ENCODE results near the gene ARID5B.

ARID5B gene

DNA sequence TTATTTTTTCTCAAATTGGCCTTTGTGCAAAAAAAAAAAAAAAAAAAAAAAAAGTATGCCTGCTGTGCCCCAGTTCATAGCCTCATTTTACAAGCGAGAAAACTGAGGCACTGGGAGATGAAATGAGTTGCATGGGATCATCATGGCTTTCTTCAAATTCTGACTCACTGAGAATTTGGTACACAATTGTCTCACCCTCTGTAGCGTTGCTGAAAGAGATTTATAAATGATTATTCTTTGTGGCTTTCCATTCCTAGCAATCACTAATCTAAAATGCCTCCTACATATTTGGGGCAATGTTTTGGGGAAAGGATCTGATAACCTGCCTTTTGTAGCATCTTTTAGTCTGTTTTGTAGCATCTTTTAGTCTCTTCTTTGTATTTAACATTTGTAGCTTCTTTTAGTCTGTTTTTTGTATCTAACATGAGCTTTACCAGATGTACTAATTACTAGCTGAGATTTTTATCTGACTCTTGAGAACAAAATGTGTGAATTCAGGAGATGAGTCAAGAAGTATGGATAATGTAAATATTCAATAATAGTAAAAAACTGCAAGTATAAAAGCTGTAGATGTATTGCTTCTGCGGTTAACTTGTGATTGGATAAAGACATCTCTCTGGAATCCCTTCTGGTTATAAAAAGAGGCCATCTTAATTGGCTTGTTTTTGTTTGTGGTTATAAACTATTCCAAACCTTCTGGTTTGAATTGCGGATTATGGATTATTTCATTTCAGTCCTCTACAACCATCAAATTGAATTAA, 161.4 kb downstream of the ARID5B start:
- peak; percentile 85 for DNase-seq (ENCODE audit: low read depth)
- H3K4me3 ChIP-seq (ENCODE audit: low read length): no peak overlapping the region
- TF ChIP-seq, protein P1, sequence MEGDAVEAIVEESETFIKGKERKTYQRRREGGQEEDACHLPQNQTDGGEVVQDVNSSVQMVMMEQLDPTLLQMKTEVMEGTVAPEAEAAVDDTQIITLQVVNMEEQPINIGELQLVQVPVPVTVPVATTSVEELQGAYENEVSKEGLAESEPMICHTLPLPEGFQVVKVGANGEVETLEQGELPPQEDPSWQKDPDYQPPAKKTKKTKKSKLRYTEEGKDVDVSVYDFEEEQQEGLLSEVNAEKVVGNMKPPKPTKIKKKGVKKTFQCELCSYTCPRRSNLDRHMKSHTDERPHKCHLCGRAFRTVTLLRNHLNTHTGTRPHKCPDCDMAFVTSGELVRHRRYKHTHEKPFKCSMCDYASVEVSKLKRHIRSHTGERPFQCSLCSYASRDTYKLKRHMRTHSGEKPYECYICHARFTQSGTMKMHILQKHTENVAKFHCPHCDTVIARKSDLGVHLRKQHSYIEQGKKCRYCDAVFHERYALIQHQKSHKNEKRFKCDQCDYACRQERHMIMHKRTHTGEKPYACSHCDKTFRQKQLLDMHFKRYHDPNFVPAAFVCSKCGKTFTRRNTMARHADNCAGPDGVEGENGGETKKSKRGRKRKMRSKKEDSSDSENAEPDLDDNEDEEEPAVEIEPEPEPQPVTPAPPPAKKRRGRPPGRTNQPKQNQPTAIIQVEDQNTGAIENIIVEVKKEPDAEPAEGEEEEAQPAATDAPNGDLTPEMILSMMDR (conservative IDR thresholded peaks at IDR 0.05; ENCODE audit: low read length): no peak

DNA sequence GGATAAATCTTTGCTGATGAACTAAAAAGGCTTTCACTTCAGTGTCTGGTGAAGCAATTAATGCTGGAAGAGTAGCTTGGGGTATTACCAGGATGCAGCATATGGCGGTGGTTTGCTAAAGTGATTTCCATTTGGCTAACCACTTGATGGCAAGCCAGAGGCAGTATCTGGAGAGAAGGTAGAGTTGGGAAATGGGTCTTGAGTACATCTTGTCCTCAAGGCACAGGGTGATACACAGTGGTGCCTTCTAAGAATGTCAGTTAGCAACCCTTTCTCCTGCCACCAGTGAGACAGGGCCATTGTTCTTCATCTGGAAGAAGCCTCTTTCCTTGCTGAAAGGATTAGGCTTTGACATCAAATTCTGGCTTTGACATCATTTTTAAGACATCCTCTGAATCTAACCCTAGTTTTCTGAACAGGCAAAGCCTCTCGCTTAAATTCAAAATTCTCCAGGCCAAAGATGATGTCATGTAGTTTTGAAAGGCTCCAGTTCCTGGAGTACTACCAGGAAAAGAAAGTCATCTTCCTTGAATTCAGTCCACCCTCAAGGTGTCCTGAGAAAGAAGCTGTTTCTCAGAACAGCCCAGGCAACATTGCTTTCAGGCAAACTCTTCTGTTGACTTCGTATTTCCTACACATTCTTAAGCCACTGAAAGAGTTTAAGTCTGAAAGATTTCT, 162.4 kb downstream of the ARID5B start:
- TF ChIP-seq, protein P1 (conservative IDR thresholded peaks at IDR 0.05; ENCODE audit: low read length): no peak
- DNase-seq (ENCODE audit: low read depth): peak; percentile 68
- no peak overlapping the region for H3K4me3 ChIP-seq (ENCODE audit: low read length)

DNA sequence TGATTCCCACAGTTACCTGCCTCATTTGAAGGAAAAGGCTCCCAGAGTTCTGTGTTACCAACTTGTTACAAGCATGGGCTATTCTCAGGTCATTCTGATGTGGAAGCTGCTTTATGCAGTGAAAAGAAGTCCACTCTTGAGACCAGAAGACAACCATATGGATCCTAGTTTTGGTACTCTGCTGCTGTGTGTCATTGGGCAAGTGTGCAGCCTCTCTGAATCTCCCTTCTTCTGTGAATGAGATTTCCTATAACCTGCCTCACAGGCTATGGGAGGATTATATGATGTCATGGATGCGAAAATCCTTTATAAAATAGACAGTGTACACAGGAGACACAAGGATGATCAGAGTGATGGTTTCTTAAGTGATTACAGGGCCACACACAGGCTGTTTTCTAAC, 166.1 kb downstream of the ARID5B start:
- TF ChIP-seq, protein P1 (conservative IDR thresholded peaks at IDR 0.05; ENCODE audit: low read length): no peak
- no peak for DNase-seq (ENCODE audit: low read depth)
- no peak overlapping the region for H3K4me3 ChIP-seq (ENCODE audit: low read length)

DNA sequence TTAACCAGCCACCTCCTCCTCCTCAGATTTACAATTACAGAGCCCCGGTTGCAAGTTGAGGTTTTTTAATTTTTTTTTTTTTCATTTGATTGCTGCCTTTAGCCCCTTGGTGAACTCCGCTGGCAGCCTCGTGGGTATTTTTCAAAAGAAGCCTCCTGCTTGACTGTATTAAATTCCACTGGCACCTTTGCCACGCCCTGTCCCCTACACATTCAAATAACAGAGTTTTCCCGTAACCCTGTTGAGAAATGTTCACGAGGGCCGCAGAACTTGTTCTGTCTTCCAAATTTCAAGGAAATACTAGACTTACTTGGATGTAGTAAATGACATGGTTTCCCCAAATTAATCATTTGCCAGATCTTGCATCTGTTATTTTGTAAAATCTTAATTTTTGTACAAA, 167.0 kb downstream of the ARID5B start:
- no peak for DNase-seq (ENCODE audit: low read depth)
- no peak overlapping the region for H3K4me3 ChIP-seq (ENCODE audit: low read length)
- TF ChIP-seq, protein P1 (conservative IDR thresholded peaks at IDR 0.05; ENCODE audit: low read length): no peak

DNA sequence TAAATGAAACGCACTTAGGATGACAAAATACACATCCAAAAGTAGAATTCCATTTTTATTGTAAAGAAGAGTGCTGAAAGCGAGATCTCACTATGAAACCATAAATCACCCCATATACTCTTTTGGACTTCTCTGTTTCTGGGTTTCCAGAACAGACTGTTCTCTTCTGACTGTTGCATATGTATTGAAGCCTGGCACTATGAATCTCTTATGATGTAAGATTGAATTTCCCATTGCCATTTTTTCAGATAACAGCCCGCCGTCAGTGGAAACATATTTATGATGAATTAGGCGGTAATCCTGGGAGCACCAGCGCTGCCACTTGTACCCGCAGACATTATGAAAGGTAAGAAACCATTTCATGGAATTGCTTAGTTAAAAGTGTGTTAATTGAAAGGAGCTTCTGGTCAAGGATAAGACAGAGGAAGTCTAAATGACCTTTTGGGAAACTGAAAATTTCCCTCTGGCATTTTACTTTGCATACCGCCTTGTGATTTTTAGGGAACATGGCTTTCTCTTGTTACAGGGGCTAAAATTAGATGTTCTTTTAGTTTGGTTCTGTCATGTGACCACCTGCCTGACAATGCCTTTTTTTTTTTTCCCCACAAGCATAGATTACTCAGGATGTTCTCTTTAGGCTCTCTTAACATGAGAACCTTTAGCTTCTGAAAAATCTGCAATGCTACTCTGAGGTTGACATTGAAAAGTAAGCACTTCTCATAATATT, 168.1 kb downstream of the ARID5B start:
- no peak for DNase-seq (ENCODE audit: low read depth)
- TF ChIP-seq, protein P1 (conservative IDR thresholded peaks at IDR 0.05; ENCODE audit: low read length): no peak
- H3K4me3 ChIP-seq (ENCODE audit: low read length): no peak overlapping the region

DNA sequence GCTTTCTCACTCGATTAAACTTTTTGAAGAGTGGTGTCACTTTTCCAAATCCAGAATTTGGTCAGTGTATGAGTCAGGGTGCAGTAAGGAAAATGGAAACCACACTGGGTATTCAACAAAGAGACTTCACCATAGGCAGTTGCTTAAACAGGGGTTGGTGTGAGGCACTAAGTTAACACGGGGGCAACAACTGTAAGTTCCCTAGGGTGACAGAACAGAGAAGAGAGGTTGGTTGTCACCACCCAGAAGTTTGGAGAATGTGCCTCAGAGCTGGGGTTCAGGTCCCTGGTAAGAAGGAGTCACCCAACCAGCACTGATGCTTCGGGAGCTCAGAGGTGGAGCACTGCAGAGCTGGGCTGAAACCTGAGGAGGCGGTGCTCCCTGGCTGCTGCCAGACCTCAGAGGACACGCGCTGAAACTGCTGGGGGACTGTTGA, 170.4 kb downstream of the ARID5B start:
- TF ChIP-seq, protein P1 (conservative IDR thresholded peaks at IDR 0.05; ENCODE audit: low read length): no peak
- no peak for DNase-seq (ENCODE audit: low read depth)
- H3K4me3 ChIP-seq (ENCODE audit: low read length): no peak overlapping the region
